Smooth muscle cell of the brain vasculature (primary cell): ENCODE measurements around the gene LYG2.
"Not testable (repeated sequence)": the region's sequence is repeated elsewhere in the genome, so short reads cannot be mapped to it uniquely, and the experiment has no call there.

Source experiments
- DNase-seq: peaks from one replicate; pipeline ENCODE4 v3.0.0-alpha.2; 2012; ENCODE audit warnings: low read depth, low spot score

Gene LYG2

DNA sequence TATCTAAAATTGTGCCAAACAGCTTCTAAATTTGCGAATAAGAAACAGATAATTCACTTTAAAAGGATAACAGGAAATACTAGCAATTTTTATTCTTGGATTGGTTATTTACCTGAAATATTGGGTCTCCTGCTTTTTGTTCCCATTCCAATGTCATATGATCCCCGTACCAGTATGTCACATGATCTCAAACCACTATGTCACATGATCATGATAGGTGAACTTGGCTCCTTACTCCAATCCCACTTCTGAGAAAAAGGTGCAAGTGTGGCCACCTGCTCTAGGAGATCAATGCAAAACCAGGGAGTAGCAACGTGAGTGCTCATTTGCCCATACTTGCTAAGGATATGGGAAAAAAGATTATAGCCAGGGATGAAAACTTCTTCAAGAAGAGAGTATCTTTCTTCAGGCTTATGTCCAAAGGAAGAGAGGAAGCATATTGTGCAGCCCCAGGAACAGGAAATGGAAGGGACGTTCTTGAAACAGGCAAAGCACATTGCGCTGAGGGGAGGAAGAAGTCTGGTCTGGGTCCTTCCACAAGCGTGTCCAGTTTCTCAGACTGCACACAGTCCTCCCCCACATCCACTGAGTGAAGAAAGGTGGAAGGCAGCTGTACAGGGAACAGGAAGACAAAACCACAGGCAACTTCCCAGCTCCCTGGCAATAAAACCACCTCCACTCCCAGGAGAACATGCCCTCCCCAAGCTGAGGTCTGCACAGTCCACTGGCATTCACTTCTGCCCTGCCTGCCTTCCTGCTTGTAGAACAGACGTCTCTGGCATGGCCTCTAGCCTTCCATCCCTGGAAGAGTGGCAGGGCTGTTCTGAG lies at the start of gene LYG2:
TSS of gene LYG2 (minus strand) at position 176 of the 828 bp plus-strand sequence. CDS start 1,406 bp downstream, outside the sequence.
- no peak for DNase-seq

GRCh38 chr2:99301097-99301496 lies 45.6 kb upstream of the LYG2 start, which contains the start of gene LYG1:
LYG1 (minus strand) TSS chr2:99301197; CDS start chr2:99295670, 5,527 bp downstream.
- DNase-seq, result not testable (repeated sequence)

DNA sequence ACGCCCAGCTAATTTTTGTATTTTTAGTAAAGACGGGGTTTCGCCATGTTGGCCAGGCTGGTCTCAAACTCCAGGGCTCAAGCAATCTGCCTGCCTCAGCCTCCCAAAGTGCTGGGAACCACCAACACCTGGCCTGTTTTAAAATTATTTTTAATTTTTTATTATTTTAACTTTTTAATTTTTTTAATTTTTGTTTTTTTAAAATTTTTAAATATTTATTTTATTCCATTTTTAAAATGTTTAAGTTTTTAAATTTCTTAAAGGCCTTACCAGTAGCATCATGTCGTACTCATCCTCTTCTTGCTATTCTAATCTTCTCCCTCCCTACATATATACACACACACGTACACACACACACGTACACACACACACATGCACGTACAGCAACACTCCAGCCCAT lies 44.1 kb upstream of the LYG2 start:
- no peak for DNase-seq

DNA sequence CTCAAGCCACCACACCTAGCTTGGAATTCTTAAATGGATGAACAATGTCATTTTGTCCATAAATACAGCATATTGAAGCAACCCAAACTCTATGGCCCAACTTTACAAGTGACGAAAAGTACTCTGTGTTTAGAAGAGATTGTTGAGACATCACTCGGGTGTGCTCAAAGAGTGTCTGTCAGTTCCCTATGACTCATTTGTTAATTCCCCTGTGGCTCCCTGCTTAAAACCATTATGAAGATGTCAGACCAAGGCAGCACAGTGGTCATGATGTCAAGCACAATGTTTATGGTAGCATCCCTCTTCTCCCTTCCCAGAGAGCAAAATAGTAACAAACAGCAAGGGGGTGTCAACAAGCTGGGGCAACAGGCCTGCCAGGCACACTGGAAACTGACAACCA lies 42.5 kb upstream of the LYG2 start:
- no peak for DNase-seq

DNA sequence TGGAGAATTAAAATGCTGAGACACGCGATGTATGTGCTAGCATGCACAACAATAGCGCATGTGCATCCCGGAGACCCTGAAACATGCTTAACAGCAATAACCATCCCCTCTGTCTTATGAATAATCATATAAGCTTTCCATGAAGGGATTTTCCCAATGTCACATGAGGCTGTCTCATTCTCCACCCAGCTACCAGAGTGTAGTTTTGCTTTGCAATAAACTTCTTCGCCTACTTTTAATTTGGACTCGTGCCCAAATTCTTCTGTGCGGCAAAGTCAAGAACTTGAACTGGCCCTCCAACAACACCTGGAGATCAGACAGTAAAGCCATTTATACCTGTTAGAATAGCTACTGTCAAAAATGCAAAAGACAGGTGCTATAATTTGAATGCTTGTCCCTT lies 30.1 kb upstream of the LYG2 start:
- no peak for DNase-seq

GRCh38 chr2:99279969-99280695 lies 24.7 kb upstream of the LYG2 start:
- no peak for DNase-seq

DNA sequence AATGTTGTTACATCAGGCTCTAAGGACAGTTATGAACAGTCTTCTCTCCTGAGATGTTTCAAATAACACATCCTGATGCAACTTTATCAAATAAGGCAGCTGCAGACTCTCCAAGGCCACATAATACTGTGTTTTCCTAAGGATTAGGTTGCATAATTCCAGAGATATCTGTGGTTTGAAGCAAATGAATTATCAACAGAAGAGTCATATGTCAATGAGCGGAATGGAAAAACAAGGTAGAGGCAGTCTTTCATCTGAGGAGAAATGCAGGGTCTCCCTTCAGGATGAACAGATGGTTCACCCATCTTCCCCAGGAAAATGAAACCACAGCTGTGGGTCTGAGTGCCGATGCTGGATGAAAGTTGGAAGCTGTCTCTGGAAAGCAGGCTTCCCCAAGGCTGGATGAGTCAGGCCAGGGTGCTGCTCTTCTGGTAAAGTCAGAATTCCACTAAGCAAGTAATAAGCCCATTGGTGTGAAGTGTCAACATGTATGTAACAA lies 23.4 kb upstream of the LYG2 start:
- peak; percentile 59 for DNase-seq

DNA sequence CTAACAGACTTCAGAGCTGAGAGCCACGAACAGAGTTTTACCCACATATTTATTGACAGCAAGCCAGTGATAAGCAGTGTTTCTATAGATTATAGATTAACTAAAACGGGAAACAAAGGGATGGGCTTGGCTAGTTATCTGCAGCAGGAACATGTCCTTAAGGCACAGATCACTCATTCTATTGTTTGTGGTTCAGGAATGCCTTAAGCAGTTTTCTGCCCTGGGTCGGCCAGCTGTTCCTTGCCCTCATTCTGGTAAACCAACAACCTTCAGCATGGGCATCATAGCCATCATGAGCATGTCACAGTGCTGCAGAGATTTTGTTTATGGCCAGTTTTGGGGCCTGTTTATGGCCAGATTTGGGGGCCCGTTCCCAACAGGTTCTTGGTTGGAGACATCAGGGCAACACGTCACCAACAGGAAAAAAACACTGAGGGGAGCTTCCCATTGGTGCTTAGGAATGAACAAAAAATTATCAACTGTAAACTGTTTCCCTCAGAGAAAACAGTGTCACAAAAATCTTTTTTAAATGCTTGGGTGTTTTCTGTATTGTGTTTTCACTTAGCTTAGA lies 22.8 kb upstream of the LYG2 start:
- DNase-seq, result not testable (repeated sequence)

GRCh38 chr2:99275882-99276281 lies 20.4 kb upstream of the LYG2 start:
- DNase-seq, result no peak

GRCh38 chr2:99261242-99261641 lies 5.8 kb upstream of the LYG2 start:
- DNase-seq, result no peak

DNA sequence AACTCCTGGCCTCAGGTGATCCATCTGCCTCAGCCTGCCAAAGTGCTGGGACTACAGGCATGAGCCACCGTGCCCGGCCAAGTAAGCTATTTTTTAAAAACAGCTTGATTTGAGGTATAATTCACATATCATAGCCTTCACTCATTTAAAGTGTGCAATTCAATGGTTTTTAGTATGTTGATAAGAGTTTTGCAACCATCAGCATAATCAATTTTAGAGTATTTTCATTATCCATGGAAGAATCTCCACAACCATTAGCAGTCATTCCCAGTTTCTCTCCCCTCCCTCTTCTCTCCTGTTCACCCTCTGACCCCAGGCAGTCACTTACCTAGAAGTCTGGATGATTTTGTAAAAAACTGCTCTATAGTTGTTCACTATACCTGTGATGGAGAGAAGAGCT lies 4.7 kb upstream of the LYG2 start:
- DNase-seq, result no peak

DNA sequence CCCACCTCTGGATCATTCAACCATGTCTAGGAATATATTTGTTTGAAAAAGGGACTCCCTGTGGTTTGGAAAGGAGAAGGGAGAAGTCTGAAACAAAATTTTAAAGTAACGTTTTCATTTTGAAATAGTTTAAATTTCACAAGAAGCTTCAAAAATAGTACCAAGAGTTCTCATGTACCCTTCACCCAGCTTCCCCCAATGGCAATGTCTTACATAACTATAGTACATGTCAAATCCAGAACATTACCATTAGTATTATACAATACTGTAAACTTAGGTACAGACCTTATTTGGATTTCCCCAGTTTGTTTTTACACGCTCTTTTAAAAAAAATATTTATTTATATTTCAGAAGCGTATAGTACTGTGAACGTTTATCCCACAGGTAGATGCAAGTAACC lies 4.0 kb upstream of the LYG2 start:
- no peak for DNase-seq

GRCh38 chr2:99256677-99257076 lies 1.2 kb upstream of the LYG2 start:
- DNase-seq, result no peak

DNA sequence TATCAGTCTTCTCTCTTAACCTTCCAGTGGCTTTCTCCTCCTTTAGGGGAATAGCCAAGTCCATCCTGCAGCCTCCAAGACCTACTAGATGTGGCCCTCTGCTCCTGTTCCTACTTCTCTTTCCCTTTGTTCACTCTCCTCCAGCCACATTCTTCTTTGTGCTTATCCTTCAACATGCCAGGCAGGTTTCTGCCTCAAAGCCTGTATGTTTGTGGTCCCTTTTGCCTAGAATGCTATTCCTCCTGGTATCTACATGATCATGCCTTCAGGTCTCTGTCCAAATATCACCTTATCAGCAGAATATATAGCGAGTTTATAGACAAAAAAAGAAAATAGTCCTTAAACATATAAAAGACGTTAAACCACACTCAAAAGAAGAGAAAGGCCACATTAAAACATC lies 5.5 kb downstream of the LYG2 start:
- DNase-seq, result no peak

- no peak for DNase-seq
These were observed 13.3 kb downstream of the LYG2 start for GRCh38 chr2:99242151-99242550.

GRCh38 chr2:99240431-99240830 lies 15.0 kb downstream of the LYG2 start:
- no peak for DNase-seq

DNA sequence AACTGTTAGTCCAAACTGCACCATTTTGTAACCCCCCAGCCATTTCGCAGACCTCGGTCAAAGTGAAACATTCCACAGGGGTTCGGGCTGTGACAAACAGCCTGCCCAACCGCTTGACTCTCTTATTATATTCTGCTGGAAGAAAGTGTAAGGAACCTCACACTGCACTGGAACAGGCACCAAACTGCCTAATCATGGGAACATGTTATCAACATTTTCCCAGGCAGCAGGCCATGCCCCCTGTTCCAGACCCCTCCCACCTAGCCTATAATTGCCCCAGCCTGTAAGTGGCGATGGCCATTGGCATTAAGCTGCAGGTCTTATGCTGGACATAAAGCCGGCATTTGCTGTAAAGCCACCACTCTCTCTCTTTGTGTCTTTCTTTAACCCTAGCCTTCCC lies 16.9 kb downstream of the LYG2 start:
- no peak for DNase-seq

GRCh38 chr2:99233177-99233576 lies 22.3 kb downstream of the LYG2 start:
- not testable (repeated sequence) for DNase-seq

- DNase-seq, result no peak
These were observed 37.5 kb downstream of the LYG2 start for GRCh38 chr2:99217929-99218501.

DNA sequence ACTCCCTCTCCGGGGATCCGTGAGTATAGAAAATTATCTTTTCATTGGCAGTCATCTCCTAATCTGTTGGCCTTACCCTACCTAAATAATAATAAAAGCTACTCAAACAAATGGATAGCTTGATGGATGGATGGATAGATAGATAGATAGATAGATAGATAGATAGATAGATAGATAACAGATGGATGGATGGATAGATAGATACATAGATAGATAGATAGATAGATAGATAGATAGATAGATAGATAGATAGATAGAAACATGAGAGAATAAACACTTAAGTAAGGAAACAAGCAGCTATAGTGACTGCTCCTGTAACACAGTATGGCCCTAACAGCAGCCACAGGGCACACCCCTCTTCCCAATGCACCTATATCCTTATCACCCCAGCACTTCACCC lies 39.4 kb downstream of the LYG2 start:
- DNase-seq, result no peak

DNA sequence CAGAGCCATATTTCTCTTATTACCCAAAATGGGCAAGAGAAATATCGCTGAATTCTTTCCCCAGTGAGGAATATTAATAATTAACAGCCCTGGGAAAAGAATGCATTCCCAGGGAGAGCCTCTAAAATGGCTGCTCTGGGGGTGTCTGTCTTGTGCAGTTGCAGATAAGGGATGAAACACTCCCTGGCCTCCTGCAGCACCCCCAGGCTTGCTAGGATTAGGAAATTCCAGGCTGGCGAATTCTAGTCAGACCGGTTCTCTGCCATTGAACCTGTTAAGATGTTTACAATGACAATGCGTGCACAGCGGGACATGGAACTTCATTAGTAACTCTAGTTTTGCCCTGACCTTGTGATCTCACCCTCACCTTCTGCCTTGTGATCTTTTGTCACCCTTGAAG lies 50.0 kb downstream of the LYG2 start:
- no peak for DNase-seq
